Activated naive CD4-positive, alpha-beta T cell treated with Interleukin-2 at 50 U/mL for 16 hours (primary cell): Measurements from ENCODE around the gene CERS3.

ENCODE experiments used
- DNase-seq: peaks from one replicate; pipeline ENCODE4 v3.0.0-alpha.2; 2020

Gene CERS3

GRCh38 chr15:100373120-100373896 lies 155.4 kb downstream of the CERS3 start:
- no peak for DNase-seq

GRCh38 chr15:100372739-100373119 lies 156.0 kb downstream of the CERS3 start:
- DNase-seq, result no peak

- no peak for DNase-seq
These were observed 173.4 kb downstream of the CERS3 start for GRCh38 chr15:100355342-100355741.

GRCh38 chr15:100353449-100353848 lies 175.3 kb downstream of the CERS3 start:
- no peak for DNase-seq

GRCh38 chr15:100350434-100351226 lies 178.1 kb downstream of the CERS3 start:
- DNase-seq, result no peak
